ENCODE results near the gene SLC4A11. TPM values are rescaled to one million over a fixed set of nuclear protein-coding genes. Genes with fewer than 3 reads are reported as not detected.
"Not testable (repeated sequence)": the region's sequence is repeated elsewhere in the genome, so short reads cannot be mapped to it uniquely, and the experiment has no call there.

The SLC4A11 gene
- polyA plus RNA-seq, 3 donors, result 1.6 to 1.7 (median 1.6) TPM

GRCh38 chr20:3204124-3204794, 34.7 kb downstream of the SLC4A11 start, which contains the start of gene DDRGK1:
TSS of gene DDRGK1 (minus strand) at chr20:3204682. CDS start at chr20:3204627, 55 bp downstream.
- peak; percentile 73 to 74 (median 74) for DNase-seq (ENCODE audit: low read depth in 3 of 3, low spot score in 2 of 3)

- no peak for DNase-seq (ENCODE audit: low read depth in 3 of 3, low spot score in 2 of 3)
Observed at GRCh38 chr20:3203315-3204123, 35.5 kb downstream of the SLC4A11 start.

GRCh38 chr20:3202965-3203314, 36.0 kb downstream of the SLC4A11 start:
- DNase-seq (ENCODE audit: low read depth in 3 of 3, low spot score in 2 of 3), result no peak

GRCh38 chr20:3199976-3200755, 38.8 kb downstream of the SLC4A11 start:
- no peak for DNase-seq (ENCODE audit: low read depth in 3 of 3, low spot score in 2 of 3)

GRCh38 chr20:3199206-3199605, 39.8 kb downstream of the SLC4A11 start:
- no peak for DNase-seq (ENCODE audit: low read depth in 3 of 3, low spot score in 2 of 3)

- no peak for DNase-seq (ENCODE audit: low read depth in 3 of 3, low spot score in 2 of 3)
Observed at GRCh38 chr20:3195590-3196237, 43.3 kb downstream of the SLC4A11 start.

GRCh38 chr20:3194617-3195280, 44.2 kb downstream of the SLC4A11 start:
- no peak for DNase-seq (ENCODE audit: low read depth in 3 of 3, low spot score in 2 of 3)

GRCh38 chr20:3193806-3194616, 45.0 kb downstream of the SLC4A11 start:
- no peak for DNase-seq (ENCODE audit: low read depth in 3 of 3, low spot score in 2 of 3)

- DNase-seq (ENCODE audit: low read depth in 3 of 3, low spot score in 2 of 3), result no peak
Observed at GRCh38 chr20:3192226-3193015, 46.6 kb downstream of the SLC4A11 start.

- no peak for DNase-seq (ENCODE audit: low read depth in 3 of 3, low spot score in 2 of 3)
Observed at GRCh38 chr20:3190681-3191111, 48.3 kb downstream of the SLC4A11 start.

- no peak for DNase-seq (ENCODE audit: low read depth in 3 of 3, low spot score in 2 of 3)
Observed at GRCh38 chr20:3189561-3190131, 49.3 kb downstream of the SLC4A11 start.

GRCh38 chr20:3188823-3189413, 50.1 kb downstream of the SLC4A11 start:
- no peak for DNase-seq (ENCODE audit: low read depth in 3 of 3, low spot score in 2 of 3)

- not testable (repeated sequence) for DNase-seq (ENCODE audit: low read depth in 3 of 3, low spot score in 2 of 3)
Observed at GRCh38 chr20:3187861-3188260, 51.1 kb downstream of the SLC4A11 start.

GRCh38 chr20:3183896-3184612, 54.9 kb downstream of the SLC4A11 start:
- no peak for DNase-seq (ENCODE audit: low read depth in 3 of 3, low spot score in 2 of 3)

- not testable (repeated sequence) for DNase-seq (ENCODE audit: low read depth in 3 of 3, low spot score in 2 of 3)
Observed at GRCh38 chr20:3182429-3182828, 56.6 kb downstream of the SLC4A11 start.

GRCh38 chr20:3181270-3181669, 57.7 kb downstream of the SLC4A11 start:
- no peak for DNase-seq (ENCODE audit: low read depth in 3 of 3, low spot score in 2 of 3)

- DNase-seq (ENCODE audit: low read depth in 3 of 3, low spot score in 2 of 3), result no peak
Observed at GRCh38 chr20:3180319-3180718, 58.7 kb downstream of the SLC4A11 start.
